GM12874 (cell line): Measurements from ENCODE around the gene SLC27A2.

Experiments
- CTCF ChIP-seq: IDR thresholded peaks from 2 replicates; pipeline ENCODE4 v1.5.1; 2011; ENCODE audit warnings: low read depth, mild to moderate bottlenecking, control low read depth, low read length, moderate library complexity; ENCODE audit not compliant: insufficient read depth

The SLC27A2 gene

GRCh38 chr15:50233192-50233736, 51.3 kb downstream of the SLC27A2 start:
- TF ChIP-seq CTCF, result no peak

- no peak for TF ChIP-seq CTCF
Measured at GRCh38 chr15:50234764-50235163, 52.8 kb downstream of the SLC27A2 start.

- no peak for TF ChIP-seq CTCF
Measured at GRCh38 chr15:50235794-50236193, 53.8 kb downstream of the SLC27A2 start.

- TF ChIP-seq CTCF, result no peak
Measured at GRCh38 chr15:50236433-50236832, 54.4 kb downstream of the SLC27A2 start.

- no peak for TF ChIP-seq CTCF
Measured at GRCh38 chr15:50238255-50238654, 56.3 kb downstream of the SLC27A2 start.

GRCh38 chr15:50241684-50242450, 59.9 kb downstream of the SLC27A2 start:
- TF ChIP-seq CTCF, result no peak

GRCh38 chr15:50244153-50244552, 62.2 kb downstream of the SLC27A2 start:
- no peak for TF ChIP-seq CTCF
